Glutamatergic neuron (in vitro differentiated cells): ENCODE measurements around the gene VASP. TPM values are rescaled to one million over a fixed set of nuclear protein-coding genes. Genes with fewer than 3 reads are reported as not detected.
A peak's percentile ranks its signal among the peaks of the same experiment; 100 is the strongest.

Source experiments
- DNase-seq: peaks from one replicate; pipeline ENCODE4 v3.0.0; 2022
- H3K27ac Mint-ChIP-seq: one replicate; pipeline ENCODE4 v1.8.0; 2020; ENCODE audit warnings: mild to moderate bottlenecking, mixed read lengths, inconsistent platforms; ENCODE audit not compliant: unreplicated experiment
- H3K27me3 Mint-ChIP-seq: one replicate; pipeline ENCODE4 v1.8.0; 2020; ENCODE audit warnings: mild to moderate bottlenecking, moderate library complexity, mixed read lengths, inconsistent platforms; ENCODE audit not compliant: unreplicated experiment
- H3K36me3 Mint-ChIP-seq: one replicate; pipeline ENCODE4 v1.8.0; 2020; ENCODE audit warnings: mild to moderate bottlenecking, mixed read lengths, inconsistent platforms; ENCODE audit not compliant: unreplicated experiment
- H3K4me1 Mint-ChIP-seq: one replicate; pipeline ENCODE4 v1.8.0; 2020; ENCODE audit warnings: mild to moderate bottlenecking, low read depth, mixed read lengths, inconsistent platforms; ENCODE audit not compliant: unreplicated experiment
- H3K4me3 Mint-ChIP-seq: one replicate; pipeline ENCODE4 v1.8.0; 2020; ENCODE audit warnings: mild to moderate bottlenecking, mixed read lengths, inconsistent platforms; ENCODE audit not compliant: unreplicated experiment
- H3K9me3 Mint-ChIP-seq: one replicate; pipeline ENCODE4 v1.8.0; 2020; ENCODE audit warnings: mild to moderate bottlenecking, moderate library complexity, mixed read lengths, inconsistent platforms; ENCODE audit not compliant: unreplicated experiment
- total RNA-seq: library from RNA; stranded (reverse); fragmentation: NEBNext Ultra II Directional; extraction: Animal tissue kit (Norgen Biotek cat#: 25700); gene quantifications from one replicate; pipeline ENCODE4 v1.2.1, GENCODE V29; 2021; ENCODE audit not compliant: unreplicated experiment
- TF ChIP-seq, protein P1 (sequence below): fragments of 200-600 bp; sonication (generic); IDR thresholded peaks from one replicate; pipeline ENCODE4 v1.5.0; 2021; ENCODE audit not compliant: partially characterized antibody, unreplicated experiment

VASP gene
- total RNA-seq, 1 donor from 2014 or later: 73.6 TPM

DNA sequence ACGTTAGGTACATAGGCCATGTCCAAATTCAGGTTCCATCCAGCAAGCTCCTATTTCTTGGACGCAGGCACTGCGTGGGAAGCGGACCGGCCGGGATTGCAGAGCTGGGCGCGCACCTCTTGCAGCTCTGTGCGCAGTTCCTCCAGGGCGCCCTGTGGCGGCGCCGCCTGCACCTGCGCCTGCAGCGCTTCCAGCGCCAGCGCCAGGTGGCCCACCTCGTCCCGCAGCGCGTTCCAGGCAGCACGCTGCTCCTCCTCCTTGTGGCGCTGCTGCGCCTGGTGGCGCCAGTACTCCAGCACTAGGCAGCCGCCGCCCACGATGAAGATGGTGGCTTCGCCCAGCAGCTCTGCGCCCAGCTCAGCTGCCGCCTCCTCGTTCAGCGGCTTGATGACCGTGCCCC is 46.2 kb downstream of the VASP start:
- H3K4me3 Mint-ChIP-seq: no peak overlapping the region

DNA sequence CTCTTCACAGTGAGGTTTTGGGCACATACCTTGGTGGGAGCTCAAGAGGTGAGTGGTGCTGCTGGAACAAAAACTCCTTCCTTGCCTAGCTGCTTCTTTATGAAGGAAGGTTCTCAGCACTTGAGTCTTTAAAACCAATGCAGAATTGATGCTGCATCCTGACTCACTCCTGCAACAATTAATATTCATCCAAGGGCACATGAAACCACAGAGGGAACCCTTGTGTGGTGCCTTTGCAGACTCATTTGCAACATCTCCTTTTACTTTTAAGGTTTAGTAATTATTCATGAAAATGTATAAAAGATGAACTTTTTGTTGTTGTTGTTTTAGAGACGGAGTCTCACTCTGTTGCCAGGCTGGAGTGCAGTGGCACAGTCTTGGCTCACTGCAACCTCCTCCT is 47.2 kb downstream of the VASP start:
- Mint-ChIP-seq H3K4me3 (no peak overlapping the region), H3K4me1 (peaks cover 9% of the 10 kb centered on the region), H3K9me3 (no peaks in the 10 kb centered on the region), H3K27ac (no peak overlapping the region), H3K36me3 (no peaks in the 10 kb centered on the region), H3K27me3 (peaks cover 1% of the 10 kb centered on the region)
- DNase-seq: no peak
- TF ChIP-seq, protein P1, sequence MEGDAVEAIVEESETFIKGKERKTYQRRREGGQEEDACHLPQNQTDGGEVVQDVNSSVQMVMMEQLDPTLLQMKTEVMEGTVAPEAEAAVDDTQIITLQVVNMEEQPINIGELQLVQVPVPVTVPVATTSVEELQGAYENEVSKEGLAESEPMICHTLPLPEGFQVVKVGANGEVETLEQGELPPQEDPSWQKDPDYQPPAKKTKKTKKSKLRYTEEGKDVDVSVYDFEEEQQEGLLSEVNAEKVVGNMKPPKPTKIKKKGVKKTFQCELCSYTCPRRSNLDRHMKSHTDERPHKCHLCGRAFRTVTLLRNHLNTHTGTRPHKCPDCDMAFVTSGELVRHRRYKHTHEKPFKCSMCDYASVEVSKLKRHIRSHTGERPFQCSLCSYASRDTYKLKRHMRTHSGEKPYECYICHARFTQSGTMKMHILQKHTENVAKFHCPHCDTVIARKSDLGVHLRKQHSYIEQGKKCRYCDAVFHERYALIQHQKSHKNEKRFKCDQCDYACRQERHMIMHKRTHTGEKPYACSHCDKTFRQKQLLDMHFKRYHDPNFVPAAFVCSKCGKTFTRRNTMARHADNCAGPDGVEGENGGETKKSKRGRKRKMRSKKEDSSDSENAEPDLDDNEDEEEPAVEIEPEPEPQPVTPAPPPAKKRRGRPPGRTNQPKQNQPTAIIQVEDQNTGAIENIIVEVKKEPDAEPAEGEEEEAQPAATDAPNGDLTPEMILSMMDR: no peak

More for the DNA sequence above, 46.2 kb downstream of the VASP start:
- H3K27ac Mint-ChIP-seq: no peak overlapping the region
- H3K9me3 Mint-ChIP-seq: no peaks in the 10 kb centered on the region
- DNase-seq: peak; percentile 64
- no peaks in the 10 kb centered on the region for H3K36me3 Mint-ChIP-seq
- H3K27me3 Mint-ChIP-seq: peaks cover 1% of the 10 kb centered on the region
- TF ChIP-seq, protein P1: peak; percentile 18
- H3K4me1 Mint-ChIP-seq: peaks cover 9% of the 10 kb centered on the region

DNA sequence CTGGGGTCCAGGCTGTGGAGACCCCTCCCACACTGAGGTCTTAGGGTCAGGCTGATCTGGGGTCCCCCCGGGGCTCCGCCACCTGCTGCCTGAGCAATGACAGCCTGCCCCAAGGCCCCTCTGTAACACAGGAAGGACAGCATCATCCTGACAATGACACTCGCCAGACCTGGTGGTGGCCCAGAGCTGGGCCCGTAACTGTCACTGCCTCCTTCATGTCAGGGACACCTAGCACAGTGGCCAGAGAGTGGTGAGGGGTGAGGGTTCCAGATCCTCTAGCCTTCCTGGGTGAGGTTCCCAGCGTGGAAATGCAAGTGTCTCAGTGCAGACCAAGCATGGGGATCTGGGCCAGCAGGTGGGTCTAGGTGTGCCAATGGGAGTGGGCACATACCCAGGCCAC is 49.6 kb downstream of the VASP start:
- TF ChIP-seq, protein P1: no peak
- H3K4me1 Mint-ChIP-seq: peaks cover 12% of the 10 kb centered on the region
- no peaks in the 10 kb centered on the region for H3K9me3 Mint-ChIP-seq
- no peak overlapping the region for H3K27ac Mint-ChIP-seq
- no peak overlapping the region for H3K4me3 Mint-ChIP-seq
- no peaks in the 10 kb centered on the region for H3K36me3 Mint-ChIP-seq
- no peak for DNase-seq
- no peaks in the 10 kb centered on the region for H3K27me3 Mint-ChIP-seq

DNA sequence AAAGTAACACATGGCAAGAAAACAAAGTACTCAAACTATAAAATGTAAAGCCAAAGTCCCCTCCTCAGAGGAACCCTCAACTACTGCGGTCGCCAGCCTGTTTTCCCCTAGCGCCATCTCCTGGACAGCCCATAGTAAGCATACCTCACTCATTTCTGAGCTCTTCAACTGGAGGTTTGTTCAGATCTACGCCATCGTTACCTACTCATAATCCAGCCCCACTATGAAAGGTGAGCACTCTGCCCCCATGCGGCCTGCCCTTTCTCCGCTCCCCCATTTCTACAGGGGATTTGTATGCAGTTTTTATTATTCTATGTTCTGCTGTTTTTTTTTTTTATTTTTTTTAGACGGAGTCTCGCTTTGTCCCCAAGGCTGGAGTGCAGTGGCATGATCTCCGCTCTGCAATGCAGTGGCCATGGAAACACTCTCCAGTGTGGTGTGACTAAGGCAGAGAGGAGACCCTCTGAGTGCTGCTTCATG is 51.2 kb downstream of the VASP start:
- H3K27ac Mint-ChIP-seq: no peak overlapping the region

DNA sequence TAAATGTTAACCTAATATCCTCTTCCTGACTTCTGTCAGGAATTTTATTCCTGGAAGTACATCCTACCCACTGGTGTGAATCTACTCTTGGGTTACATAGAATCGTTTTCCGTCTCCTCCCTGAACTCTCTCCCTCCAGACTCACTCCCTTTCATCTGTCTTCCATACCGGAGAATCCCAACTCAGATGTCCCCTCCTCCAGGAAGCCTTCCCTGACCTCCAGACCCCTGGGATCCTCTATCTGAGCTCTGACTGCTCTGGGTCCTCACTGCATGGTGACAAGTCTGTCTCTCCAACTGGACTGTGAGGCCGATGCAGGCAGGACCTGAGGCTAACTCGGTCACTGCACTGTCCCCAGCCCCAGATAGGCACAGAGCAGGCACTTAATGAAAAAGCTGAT is 52.8 kb downstream of the VASP start:
- H3K27me3 Mint-ChIP-seq: no peaks in the 10 kb centered on the region

More for the DNA sequence above, 51.2 kb downstream of the VASP start:
- DNase-seq: peak; percentile 65
- Mint-ChIP-seq H3K9me3 (no peaks in the 10 kb centered on the region), H3K27me3 (no peaks in the 10 kb centered on the region), H3K4me1 (peaks cover 12% of the 10 kb centered on the region), H3K36me3 (no peaks in the 10 kb centered on the region), H3K4me3 (peak overlapping the region; percentile 18)
- TF ChIP-seq, protein P1: peak; percentile 56

More for the DNA sequence above, 52.8 kb downstream of the VASP start:
- Mint-ChIP-seq H3K4me1 (peaks cover 12% of the 10 kb centered on the region), H3K27ac (no peak overlapping the region), H3K36me3 (no peaks in the 10 kb centered on the region), H3K9me3 (no peaks in the 10 kb centered on the region), H3K4me3 (no peak overlapping the region)
- TF ChIP-seq, protein P1: no peak
- DNase-seq: no peak
